HL-60 (cell line): ENCODE results near the gene NCMAP.

ENCODE experiments used
- POLR2AphosphoS5 ChIP-seq: IDR thresholded peaks from 2 replicates; pipeline ENCODE4 v1.6.1; 2012; ENCODE audit warnings: low read depth
- TF ChIP-seq, protein P1 (sequence below): IDR thresholded peaks from one replicate; pipeline ENCODE4 v1.5.1; 2011; ENCODE audit warnings: low read length, control low read depth, inconsistent platforms; ENCODE audit not compliant: insufficient read depth

DNA sequence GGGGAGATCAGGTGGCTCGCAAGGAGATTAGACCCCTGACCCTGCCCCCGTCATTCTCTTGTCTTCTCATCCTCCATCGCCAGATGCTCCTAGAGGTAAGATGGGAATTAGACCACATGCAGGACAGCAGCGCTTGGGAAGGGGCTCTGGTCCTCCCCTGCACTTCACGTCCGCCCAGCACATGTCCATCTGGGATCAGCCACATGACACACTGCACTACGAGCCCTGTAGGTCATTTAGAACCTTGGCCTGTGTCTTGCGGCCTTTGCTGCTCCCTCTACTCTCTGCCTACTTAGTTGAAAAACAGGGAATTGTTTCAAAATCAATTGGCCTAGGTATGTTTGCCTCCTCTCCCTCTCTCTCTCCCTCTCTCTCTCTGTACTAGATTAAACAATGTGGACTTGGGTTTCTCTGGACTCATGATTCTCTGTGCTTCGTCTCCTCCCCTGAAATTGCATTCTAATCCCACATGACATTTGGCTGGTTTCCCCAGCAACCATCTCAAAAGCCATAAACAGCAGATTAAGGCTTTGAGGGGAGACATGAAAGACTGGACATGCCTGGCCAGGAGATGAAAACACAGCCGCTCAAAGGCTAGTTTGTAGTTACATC is 3.8 kb upstream of the NCMAP start:
- TF ChIP-seq POLR2AphosphoS5, result no peak
- TF ChIP-seq, protein P1, sequence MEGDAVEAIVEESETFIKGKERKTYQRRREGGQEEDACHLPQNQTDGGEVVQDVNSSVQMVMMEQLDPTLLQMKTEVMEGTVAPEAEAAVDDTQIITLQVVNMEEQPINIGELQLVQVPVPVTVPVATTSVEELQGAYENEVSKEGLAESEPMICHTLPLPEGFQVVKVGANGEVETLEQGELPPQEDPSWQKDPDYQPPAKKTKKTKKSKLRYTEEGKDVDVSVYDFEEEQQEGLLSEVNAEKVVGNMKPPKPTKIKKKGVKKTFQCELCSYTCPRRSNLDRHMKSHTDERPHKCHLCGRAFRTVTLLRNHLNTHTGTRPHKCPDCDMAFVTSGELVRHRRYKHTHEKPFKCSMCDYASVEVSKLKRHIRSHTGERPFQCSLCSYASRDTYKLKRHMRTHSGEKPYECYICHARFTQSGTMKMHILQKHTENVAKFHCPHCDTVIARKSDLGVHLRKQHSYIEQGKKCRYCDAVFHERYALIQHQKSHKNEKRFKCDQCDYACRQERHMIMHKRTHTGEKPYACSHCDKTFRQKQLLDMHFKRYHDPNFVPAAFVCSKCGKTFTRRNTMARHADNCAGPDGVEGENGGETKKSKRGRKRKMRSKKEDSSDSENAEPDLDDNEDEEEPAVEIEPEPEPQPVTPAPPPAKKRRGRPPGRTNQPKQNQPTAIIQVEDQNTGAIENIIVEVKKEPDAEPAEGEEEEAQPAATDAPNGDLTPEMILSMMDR, result no peak
